NCI-H774 (cell line): Measurements from ENCODE around the gene PIH1D1.

Experiments used
- DNase-seq: peaks from one replicate; lab custom pipeline; 2025; lab: John Stamatoyannopoulos, UW

PIH1D1 gene

DNA sequence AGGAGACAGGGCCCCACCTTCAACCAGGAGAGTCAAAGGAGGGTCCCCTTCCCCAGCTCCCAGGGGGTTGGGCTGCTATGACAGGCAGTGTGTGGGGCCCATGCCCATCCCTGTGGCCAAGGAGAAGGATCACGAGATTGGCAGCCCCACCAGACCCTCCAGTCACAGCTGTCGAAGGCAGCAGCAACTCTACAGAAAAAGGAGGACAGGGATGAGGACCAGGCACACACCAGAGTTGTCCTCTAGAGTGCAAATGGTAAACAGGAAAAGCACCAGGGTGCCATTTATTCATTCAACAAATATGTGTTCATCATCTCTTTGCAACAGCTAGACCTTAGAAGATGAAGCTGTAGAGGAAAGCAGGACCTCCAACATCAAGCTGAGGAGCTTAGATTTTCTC, 32.4 kb downstream of the PIH1D1 start:
- no peak for DNase-seq

DNA sequence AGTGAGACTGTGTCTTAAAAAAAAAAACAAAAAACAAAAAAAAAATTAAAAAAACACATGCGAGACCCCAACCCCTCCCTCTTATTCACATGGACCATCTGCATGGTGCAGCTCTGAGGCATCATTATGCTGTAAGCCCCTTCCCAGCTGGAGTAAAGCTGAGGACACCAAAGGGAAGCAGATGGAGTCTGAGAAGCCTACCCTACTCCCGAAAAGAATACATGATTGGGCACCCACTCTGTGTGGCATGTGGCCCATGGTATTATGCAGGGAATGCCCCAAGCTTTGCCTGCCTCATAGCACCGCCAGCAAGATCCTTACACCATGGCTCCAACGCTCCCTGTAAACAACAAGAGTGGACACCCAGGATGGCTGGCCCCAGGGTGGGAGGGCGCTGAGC, 33.1 kb downstream of the PIH1D1 start:
- DNase-seq: no peak

DNA sequence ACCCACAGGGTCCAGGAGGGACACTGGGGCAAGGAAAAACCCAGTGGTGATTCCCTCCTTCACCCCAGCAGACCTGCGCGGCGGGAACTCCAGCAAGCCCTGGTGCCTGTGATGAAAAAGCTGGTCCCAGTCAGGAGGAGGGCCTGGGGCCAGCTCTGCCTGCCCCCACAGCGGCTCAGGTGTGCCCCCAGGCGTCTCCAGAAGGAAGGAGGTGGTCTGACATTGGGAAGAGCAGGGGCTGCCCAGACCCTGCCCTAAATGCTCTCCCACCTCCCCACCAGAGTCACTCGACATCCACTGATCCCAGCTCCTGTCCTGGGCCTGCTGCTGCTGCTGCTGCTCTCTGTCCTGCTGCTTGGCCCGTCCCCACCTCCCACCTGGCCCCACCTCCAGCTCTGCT, 34.5 kb downstream of the PIH1D1 start:
- no peak for DNase-seq

DNA sequence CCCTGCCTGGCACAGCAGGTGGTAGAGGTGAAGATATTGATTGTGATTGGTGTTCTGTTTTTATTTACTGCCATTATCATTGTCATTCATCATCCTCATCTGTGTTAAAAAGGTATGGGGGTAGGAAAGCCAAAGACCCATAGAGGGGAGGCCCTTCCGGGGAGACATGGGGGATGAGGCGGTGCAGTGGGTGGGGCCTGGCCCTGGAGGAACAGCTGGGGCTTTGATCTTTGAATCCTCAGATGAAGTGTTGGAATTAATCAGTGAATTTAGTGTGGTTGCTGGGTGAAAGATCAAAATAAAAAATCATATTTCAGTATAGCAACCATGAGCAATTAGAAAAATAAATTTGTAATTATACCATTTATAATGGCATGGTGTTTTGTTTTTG, 35.8 kb downstream of the PIH1D1 start:
- DNase-seq: no peak

DNA sequence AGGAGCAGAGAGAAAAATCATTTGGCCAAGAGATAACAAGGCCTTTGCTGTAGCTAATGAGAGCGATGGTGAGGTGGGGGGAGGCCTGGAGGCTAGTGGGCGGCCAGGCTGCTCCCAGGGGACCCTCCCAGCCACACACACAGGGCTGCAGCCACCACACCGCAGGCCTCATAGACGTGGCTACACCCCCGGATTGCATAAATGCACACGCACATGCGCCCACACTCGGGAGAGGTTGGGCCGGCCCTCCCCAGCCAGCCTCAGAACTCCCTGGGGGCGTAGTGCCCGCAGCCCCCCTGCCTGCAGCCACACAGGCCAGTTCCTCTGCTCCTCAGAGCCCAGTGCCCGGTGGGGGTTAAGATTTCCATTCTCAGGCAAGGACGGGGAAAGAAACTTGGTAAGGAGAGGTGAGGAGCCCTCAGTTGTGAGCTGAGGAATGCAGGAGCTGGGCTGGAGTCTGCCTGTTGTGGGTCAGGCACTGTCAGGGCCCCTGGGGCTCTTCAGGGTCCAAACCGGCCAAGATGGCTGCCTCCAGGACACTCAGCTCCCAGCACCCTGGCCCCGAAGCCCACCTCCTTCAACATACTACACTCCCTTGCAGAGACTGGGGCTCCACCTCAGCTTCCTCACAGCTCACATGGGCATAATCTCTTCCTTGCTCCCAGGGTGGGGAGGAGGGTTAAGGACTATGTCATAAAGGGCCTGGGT, 36.4 kb downstream of the PIH1D1 start:
- no peak for DNase-seq

DNA sequence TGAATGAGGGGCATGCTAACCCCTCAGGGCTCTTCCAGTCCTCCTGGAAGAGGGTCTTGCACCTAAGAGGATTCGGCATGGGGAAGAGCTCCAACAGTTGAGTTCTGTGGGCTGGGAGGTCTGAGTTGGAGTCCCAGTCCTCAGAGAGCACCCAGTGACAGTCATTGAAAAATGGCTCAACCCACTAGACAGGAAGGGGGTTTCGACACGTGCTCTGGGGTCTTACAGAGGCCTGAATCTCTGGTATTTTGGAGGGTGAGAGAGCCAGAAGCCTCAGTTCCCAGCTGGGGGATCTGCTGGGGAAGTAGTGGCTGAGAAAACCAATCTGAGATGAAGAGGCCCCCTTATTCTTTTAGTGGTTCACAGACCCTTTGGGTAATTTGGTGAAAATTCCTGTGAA, 37.4 kb downstream of the PIH1D1 start:
- DNase-seq: no peak

DNA sequence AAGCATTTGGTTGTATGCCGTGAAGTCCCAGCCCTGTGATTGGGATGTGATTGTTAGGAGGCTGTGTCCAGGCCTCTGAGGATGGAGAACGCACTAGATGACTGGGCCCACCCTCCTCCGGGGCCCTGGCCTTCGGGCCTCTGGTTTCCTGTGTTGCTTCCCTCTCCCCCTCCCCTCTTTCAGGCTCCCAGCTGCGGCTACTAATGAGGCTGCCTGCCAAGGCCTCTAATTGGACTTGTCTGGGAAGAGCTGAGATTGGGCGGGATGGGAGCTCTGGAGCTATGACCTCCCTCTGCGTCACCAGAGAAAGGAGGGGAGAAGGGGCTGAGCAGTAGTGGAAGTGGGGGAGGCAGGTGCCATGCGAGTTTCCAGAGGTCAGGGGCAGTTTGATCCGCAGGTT, 38.3 kb downstream of the PIH1D1 start:
- no peak for DNase-seq

DNA sequence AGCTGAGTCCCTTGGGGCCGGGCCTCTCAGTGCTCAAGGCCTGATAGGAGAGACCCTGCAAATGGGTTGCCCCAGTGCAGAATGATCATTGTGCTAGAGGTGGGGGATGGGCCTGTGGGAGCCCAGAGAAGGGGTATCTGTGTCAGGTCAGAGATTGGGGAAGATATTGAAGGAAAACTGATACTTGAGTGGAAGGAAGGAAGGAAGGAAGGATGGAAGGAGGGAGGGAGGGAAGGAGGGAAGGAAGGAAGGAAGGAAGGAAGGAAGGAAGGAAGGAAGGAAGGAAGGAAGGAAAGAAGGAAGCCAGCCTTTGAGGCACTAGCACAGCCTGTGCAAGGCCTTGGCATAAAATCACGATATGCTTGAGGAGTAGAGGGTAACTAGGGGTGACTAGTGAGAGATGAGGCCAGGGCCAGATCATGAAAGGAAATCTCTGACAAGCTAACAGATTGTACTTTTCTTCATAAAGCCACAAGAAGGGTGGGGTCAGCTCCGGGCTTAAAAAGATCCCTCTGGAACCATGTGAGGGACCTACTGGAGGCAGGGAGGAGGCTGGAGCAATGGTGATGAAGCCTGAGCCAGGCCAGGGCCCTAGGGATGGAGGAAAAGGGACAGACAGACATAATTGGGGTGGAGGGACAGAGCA, 39.8 kb downstream of the PIH1D1 start:
- DNase-seq: no peak

DNA sequence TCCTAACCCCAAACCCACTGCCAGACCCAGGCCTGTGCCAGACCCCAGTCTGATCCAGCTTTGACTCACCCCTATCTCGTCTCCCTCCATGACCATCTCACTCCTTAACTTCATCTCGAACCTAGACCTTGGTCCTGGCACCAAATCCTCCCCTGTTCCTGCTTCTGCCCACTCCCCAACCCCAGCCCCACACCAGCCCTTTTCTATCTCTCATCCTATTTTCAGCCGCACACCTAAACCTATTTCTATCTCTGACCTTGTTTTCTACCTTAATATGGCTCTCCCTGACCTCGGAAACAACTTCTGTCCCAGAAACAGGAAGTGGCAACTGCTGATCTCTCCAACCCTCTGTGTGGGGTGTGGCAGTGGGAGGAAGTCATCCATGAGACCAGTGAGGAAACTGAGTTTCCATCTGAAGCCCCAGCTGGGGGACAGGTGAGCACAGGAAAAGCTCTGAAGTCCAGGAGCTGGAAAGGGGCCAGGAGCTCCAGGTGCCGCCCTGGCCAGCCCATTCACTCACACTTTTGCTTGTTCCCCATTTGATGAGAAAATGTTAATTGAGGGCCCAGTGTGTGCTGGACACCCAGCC, 42.1 kb downstream of the PIH1D1 start:
- no peak for DNase-seq

DNA sequence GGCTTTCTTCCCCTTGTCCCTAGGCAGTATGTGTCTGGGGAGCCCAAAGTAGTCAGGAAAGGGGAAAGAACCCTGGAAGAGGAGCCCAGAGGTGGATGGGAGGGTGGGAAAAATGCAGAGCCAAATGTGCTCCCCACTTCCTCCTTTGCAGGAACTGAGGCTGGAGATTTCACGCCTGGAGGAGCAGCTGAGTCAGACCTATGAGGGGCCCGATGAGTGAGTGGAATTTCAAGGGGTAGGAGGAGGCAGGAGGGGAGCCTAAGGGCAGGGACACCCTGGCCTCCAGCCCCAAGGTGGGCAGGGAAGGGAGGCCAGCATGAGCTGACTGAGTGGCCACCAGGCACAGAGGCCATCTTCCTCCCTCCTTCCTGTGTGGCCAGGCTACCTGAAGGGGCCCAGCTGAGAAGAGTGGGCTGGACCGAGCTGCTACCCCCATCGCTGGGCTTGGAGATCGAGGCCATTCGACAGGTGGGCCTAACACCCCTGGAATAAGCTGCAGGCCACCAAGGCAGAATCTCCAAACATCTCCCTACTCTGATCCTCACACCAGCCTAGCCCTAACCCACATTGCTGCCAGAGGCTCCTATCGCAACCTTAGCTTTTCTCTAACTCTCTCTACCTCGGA, 42.7 kb downstream of the PIH1D1 start:
- no peak for DNase-seq

DNA sequence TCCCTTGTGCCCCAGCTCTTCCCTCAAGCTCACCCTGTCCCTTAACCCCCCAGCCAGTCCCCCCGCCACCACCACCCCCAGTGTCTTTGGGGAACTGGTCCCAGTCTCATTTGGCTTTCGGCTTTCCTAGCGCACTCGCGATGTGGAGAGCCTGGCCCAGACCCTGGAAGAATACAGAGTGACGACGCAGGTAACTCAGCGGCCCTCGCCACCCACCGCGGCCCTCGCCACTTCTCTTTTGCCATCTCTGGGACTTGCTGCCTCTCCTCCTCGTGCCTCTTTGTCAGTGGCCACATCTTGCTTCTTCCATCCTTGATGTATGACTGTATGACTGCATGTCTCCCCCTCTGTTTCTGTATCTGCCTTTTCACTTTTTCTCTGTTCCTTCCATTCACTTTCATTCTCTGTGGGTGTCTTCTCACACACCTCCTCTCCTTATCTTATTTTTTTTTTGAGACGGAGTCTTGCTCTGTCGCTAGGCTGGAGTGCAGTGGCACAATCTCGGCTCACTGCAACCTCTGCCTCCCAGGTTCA, 44.1 kb downstream of the PIH1D1 start:
- no peak for DNase-seq

DNA sequence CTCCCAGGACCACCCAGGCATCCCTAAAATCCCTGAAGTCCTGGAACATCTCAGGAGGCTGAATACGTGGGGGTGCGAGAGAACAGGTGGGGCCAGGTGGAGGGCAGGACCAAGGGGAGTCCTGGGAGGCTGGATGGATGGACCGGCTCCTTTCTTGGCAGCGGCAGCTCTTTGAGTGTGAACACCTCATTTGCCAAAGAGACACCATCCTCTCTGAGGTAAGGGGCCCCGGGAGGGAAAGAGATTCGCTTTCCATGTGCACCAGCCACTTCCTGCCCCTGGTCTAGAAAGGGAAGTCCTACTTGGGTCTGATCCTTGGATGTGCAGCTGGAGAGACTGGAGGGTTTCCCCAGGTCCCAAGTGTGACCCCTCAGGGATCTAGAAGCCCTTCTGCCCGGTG, 44.5 kb downstream of the PIH1D1 start:
- no peak for DNase-seq

DNA sequence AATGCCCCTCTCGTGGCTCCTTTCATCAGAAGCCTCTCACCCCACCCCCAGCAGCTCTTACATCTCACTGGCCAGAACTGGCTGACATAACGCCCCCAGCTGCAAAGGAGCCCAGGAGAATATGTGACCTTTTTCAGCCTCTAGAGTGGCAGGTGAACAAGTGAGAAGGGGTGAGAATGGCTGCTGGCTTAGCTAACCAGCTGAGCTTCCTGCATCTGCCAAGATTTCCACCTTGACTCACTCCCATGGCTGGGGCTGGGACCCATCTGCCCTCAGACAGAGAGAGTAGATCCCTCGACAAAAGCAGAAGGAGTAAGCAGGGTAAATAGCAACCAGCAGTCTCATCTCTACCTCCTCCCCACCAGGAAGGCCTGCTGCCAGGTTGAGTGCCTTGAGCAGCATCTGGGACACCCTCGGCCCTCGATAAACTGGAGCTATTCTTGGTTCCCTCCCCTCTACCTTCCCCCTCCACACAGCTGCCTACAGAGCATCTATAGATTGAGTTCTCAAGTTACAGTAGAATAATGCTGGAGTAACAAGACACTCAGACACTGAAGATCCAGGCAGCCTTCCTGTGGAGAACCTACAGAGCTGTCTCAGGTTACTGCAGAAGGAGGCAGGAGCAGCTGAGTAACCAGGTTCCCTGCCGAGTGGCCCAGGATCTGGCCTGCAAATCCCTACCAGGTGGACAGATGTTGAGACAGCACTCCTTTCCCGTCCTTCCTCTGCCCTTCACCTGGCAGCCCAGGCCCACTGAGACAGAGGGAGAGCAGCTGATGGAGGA, 48.0 kb downstream of the PIH1D1 start:
- DNase-seq: no peak

DNA sequence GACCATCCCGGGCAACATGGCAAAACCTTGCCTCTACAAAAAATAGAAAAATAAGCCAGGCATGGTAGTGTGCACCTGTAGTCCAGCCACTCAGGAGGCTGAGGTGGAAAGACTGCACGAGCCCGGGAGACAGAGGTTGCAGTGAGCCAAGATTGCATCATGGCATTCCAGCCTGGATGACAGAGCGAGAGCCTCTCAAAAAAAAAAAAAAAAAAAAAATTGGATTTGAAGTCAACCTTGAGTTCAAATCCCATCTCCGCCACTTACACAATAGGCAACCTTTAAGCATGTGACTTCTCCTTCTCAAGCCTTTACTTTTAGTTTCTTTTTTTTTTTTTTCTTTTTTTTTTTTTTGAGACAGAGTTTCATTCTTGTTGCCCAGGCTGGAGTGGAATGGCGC, 51.6 kb downstream of the PIH1D1 start:
- no peak for DNase-seq

DNA sequence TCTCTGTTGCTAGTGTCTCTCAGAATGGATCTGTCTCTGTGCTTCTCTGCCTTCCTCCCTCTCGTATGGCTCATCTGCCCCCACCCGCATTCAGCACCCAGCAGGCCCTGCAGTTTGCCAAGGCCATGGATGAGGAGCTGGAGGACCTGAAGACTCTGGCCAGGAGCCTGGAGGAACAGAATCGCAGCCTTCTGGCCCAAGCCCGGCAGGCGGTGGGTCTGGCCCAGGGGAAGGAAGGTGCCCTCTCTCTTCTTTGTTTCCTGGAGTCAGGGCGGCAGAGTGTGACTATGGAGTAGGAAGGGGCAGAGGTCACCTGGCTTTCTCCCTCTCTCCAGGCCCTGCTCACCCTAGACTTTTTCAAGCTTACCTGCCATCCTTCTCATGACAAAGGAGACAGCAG, 52.7 kb downstream of the PIH1D1 start:
- DNase-seq: no peak

DNA sequence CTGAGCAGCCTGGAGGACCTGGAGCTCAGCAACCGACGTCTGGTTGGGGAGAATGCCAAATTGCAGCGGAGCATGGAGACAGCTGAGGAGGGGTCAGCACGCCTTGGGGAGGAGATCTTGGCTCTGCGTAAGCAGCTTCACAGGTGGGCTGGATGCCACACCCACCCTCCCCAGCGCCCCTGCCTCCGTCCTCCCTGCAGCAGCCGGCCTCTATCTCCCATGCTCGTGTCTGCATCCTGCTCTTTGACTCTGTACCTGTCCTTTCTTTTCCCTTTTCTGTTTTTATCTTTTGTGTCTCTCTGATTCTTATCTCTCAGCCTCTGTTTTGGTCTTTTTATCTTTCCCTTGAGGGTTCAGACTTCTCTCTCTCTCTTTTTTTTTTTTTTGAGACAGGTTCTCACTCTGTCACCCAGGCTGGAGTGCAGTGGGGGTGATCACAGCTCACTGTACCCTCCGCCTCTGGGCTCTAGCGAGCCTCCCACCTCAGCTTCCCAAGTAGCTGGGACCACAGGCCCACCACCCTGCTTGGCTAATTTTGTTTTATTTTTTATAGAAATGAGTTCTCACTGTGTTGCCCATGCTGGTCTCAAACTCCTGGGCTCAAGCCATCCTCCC, 53.5 kb downstream of the PIH1D1 start:
- DNase-seq: no peak

DNA sequence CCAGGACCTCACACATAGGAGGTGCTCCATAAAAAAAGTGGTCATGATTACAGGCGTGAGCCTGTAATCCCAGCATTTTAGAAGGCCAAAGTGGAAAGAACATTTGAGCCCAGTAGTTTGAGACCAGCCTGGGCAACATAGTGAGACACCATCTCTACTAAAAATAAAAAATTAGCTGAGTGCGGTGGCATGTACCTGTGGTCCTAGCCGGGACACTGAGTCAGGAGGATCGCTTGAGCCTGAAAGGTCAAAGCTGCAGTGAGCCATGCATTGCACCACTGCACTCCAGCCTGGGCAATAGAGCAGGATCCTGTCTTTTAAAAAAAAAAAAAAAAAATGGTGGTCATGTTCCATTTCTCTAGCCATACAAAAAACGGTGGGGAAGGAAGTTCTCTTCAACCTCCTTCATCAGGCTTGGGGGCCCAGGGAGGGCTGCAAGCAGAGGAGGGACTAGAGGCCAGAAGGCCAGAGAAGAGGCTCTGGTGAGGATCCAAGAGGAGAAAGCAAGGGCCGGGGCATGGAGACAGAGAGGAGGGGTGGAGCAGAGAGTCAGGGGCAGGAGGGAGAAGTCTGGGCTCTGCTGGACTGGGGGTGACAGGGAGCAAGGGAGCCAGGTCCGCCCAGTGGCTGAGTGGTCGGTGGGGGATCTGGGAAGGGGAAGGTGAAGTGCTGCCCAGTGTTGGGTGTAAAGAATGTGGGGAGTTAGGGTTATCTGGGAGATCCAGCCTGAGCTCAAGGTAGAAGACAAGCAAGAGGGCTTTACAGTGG, 54.7 kb downstream of the PIH1D1 start:
- DNase-seq: no peak
